GM12801 (cell line): ENCODE results near the gene PIK3R1.

Source experiments
- CTCF ChIP-seq: IDR thresholded peaks from one replicate; pipeline ENCODE4 v1.5.1; 2011; ENCODE audit warnings: control low read depth; ENCODE audit not compliant: insufficient read length; ENCODE audit errors: extremely low read depth

PIK3R1 gene

DNA sequence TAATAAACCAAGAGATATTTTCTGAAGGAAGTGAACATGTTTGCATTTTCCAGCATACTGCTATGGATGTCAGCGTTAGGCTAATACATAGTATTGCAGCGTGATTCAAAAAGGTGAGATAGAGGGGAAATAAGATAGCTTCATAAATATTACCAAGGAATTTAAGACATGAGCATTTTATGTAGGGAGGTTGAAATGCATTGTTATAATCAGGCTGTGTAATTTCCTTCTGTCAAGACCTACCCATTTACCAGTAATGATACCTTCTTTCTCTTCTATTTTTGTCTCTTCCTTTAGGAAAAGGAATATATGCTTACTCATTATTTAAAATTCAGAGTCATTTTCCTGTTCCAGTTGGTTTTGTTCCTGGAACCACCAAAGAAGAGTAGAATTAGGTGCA, 33.3 kb downstream of the PIK3R1 start:
- TF ChIP-seq CTCF = no peak

DNA sequence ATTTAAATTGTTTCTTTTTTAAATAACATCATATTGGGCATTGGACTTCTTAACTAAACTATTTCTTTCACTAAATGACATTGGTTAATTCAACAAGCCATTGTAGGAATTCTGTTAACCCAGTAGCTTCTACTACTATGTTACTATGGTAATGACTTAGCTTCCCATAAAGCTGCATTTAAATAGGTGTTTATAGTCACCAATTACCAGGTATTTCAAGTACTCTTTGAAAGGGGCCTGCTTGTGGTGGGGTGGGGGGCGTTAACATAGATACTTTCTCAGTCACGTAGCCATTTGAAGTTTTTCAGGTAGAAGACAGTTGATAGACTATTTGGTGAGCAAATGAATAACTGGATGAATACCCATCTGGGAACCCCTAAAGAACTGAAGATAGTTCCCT, 34.0 kb downstream of the PIK3R1 start:
- TF ChIP-seq CTCF = no peak

DNA sequence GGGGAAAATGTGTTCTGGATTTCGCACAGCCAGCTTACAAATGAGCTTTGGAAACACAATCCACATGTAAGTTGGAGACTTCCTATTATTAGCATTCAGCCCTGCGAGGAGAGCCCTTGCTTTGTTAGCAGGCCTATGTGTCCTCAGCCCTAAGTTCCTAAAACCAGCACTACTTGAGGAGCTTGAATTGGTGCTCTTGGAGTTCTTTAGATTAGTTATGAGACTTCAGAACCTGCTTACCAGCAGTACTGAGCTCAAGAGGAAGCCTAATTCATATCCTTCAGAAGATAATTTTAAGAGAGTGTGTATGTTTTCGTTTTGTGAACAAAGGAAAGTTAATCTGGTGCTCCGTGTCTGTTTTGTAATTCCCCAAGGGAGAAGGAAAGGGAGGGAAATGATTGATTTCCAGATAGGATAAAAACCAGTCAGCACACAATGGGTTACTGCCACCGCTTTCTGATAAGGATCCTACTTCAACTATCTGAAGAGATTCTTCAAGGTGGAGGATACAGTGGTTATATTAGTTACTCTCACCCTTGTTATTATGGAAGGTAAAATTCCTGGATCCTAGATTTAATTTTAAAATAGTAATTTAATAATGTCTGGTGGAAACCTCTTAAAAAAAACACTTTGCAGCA, 35.2 kb downstream of the PIK3R1 start:
- TF ChIP-seq CTCF = no peak

GRCh38 chr5:68251386-68251785, 35.8 kb downstream of the PIK3R1 start:
- no peak for TF ChIP-seq CTCF

DNA sequence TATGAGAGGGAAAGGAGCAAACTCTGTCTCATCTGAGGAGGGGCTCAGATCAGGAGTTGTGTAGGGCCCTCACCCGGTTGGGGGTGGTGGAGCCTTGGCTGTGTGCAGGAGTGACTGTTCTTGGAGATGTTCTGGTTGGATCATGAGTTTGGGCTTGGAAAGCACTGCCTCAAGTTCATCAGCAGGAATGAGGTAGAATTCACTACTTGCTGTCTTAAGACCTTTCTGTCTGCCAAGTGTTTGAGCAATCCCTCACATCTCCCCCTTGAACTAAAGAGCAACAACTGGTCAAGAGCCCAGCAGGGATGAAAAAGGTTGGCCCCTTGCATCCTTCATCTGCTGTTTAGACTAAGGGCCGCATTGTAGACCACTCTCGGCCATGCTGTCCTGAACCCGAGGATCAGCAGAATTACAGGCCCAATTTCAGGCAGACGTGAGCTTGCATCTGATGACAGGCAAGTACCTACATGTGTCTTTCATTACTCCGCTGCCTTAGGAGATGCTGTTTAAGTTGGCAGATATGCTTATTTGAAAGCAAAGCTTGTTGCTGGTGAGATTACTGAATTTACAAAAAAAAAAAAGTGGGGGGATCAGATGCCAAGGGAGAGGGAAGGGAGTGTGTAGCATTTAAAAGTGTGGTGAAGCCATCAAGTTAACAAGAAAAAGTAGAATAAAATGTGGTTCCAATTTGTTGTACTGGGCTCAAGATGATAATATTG, 36.4 kb downstream of the PIK3R1 start:
- no peak for TF ChIP-seq CTCF

- TF ChIP-seq CTCF = no peak
Measured at GRCh38 chr5:68252673-68253623, 37.4 kb downstream of the PIK3R1 start.
